Left kidney (tissue), 2 donors: ENCODE results near the gene PC. TPM values are rescaled to one million over a fixed set of nuclear protein-coding genes. Genes with fewer than 3 reads are reported as not detected.
"Not testable (repeated sequence)": the region's sequence is repeated elsewhere in the genome, so short reads cannot be mapped to it uniquely, and the experiment has no call there.

Experiments used
- DNase-seq: peaks from one replicate; pipeline ENCODE4 v3.0.0-alpha.2; 2013
- polyA plus RNA-seq: library from polyadenylated mRNA; unstranded; fragments of 120-200 nt; gene quantifications from one replicate; pipeline ENCODE4 v1.2.1, GENCODE V29; 2013; ENCODE audit not compliant: insufficient read length

Gene PC
- polyA plus RNA-seq, 1 donor, result 39.9 TPM

DNA sequence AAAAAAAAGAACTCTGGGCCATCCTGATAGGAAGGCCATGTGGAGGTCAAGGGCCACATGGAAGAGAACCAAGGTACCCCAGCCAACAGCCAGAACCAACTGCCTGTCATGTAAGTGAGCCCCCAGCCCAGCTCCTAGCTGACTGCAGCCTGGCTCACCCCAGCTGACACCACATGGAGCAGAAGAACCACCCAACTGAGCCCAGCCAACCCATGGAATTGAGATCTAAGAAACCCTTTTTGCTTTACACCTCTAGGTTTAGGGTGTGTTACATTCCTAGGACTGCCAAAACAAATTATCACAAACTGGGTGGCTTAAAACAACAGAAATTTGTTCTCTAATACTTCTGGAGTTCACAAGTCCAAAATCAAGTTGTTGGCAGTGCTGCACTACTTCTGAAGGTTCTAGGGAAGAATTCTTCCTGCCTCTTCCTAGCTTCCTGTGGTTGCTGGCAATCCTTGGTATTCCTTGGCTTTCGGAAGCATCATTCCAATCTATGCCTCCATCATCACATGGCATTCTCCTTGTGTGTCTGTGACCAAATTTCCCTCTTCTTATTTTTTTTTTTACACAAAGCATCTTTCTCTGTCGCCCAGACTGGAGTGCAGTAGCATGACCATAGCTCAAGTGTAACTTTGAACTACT is 21.3 kb upstream of the PC start:
- DNase-seq, result no peak

DNA sequence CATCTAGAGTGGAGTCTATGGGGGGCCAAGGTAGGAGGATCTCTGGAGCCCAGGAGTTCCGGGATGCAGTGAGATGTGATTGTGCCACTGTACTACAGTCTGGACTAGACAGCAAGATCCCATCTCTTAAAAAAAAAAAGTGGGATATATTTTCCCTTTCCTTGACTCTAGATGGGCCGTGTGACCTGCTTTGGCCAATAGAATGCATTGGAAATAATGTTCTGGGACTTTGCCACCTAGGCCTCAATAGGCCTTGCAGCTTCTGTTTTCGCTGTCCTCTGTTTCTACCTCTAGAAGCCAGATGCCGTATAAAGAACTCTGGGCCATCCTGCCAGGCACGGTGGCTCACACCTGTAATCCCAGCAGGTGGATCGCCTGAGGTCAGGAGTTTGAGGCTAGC is 20.5 kb upstream of the PC start:
- no peak for DNase-seq

DNA sequence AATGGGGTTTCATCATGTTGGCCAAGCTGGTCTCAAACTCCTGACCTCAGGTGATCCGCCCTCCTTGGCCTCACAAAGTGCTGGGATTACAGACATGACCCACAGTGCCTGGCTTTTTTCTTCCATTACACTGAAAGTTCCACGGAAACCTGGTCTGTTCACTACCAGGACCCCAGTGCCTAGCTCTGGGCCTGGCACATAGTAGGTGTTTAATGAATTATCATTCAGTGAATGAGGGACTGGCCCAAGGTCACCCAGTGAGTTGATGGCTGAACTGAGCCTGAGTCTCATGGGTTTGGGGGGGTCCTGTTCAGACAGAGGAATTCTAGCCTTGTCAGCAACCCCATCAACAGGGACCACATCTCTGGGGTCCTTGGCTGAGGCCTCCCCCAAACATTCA is 20.0 kb upstream of the PC start:
- no peak for DNase-seq

DNA sequence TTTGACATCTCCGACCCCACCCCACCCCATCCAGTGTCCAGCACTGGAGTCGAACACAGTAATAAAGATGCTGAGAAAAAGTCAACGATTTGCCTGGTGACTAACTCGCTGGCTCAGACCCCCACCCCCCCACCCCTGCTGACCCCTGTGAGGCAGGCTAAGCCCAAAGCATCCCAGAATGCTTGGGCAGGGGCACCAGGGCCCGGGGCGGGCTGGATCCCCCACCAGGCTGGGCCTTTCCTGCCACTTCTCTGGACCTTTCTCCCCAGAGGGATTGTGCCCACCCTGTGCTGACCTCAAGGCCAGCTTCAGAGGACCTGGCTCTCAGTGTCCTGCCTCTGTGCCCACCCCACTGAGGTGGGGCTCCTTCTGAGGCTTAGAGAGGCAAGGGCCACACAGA is 18.7 kb upstream of the PC start:
- DNase-seq, result no peak

DNA sequence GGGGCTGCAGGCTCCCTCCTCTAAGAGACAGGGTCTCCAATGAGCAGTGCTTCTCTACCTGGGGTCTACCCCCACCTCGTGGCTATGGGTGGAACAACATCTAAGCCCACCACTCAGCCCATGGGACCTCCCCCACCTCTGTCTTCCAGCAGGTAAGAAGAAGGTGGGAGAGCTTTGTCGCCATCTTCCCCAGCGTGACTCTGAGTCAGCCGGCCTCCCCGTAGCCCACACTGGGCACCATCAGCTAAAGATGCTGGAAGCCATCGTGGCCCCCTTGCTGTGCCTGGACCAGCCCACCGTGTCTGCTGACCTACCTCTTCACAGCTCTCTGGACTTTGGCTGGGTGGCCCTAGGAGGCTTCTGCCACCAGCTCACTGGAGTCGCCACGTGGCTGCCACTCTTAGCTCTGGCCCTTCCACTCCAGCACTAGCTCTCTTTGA is 17.9 kb upstream of the PC start:
- DNase-seq, result peak; percentile 39

DNA sequence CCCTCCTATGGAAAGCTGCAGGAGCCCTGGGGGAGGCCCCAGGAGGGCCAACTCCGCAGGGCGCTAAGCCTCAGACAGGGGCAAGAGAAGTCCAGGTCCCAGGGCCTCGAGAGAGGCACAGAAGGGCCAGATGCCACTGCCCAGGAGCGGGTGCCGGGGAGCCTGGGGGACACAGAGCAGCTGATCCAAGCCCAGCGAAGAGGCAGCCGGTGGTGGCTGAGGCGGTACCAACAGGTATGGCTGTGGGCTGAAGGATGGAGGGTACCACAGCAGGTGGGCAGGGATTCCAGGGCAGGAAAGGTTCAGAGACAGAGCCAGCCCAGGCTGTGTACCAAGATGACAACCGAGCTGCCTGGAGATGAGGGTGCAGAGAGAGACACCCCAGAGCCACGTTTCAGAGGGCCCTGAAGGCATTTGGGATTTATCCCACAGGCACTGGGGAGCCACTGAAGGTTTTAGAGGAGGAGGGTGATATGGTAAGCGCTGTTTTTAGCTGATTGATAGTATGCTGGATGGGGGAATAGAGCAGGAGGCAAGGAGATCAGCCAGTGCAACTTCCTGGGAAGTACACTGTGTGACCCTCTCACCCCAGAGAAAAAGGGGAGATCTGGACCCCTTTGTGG is 17.3 kb upstream of the PC start:
- DNase-seq, result no peak

DNA sequence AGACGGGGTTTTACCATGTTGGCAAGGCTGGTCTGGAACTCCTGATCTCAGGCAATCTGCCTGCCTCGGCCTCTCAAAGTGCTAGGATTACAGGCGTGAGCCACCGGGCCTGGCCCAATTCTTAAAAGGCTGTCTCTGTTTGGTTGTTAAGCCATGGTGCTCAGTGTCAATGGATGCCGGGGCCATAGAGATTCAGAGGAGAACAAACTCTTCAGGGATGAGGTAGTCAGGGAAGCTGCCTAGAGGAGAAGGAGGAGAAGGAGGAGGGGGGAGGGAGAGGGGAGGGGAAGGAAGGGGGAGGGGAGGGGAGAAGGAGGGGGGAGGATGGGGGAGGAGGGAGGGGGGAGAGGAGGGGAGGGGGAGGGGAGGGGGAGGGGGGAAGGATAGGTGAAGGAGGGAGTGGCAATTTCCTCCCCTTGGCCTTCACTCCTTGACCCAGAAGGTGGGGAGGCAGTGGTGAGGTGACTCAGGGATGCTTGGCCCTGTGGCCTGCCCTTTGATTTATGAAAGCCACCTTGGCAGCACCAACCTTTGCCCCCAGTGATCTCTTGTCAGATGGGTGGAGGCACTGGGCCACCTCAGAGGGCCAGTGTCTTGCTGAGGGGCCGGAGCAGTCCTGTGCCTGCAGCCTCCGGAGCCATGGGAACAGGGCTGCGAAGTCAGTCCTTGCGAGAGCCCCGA is 16.7 kb upstream of the PC start, which contains the start of gene C11orf86:
C11orf86 (plus strand) TSS at position 581 of the 681 bp plus-strand sequence; CDS start at position 640, 59 bp downstream.
- no peak for DNase-seq

DNA sequence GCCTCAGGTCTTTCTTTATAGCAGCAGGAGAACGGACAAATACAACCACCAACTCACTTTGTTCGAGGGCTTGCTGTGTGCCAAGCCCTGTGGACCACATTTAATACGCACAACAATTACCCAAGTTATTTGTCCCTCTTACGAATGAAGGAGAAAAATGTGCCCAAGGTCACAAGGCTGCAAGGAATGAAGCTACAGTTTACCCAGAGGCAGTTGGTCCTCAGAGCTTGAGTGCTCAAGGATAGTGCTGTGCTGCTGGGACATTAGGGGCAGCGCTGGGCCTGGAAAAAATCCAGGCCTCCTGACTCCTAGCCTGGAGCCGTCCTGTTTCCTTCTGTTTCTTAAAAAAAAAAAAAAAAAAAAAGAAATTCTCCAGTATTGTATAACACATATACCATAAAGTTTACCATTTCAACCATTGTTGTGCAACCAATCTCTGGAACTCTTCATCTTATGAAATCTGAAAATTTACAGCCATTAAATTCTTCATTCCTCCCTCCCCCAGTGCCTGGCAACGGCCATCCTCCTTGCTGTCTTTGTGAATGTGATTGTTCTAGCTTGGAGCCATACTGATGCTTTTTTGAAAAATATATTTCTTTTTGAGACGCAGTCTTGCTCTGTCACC is 15.9 kb upstream of the PC start:
- no peak for DNase-seq

DNA sequence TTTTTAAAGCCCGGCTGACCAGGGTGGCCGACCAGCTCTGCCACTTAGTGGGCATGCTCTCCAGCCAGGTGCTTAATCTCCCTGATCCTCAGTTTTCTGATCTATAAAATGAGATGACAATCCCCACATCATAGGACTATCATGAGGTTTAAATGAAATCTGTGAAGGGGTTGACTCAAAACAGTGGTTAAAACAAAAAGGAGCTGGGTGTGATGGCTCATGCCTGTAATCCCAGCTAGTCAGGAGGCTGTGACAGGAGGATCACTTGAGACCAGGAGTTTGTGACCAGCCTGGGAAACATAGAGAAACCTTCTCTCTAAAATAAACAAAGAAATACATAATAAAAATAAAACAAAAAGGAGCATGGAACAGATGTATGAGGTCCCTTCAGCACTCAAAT is 13.3 kb upstream of the PC start:
- no peak for DNase-seq

DNA sequence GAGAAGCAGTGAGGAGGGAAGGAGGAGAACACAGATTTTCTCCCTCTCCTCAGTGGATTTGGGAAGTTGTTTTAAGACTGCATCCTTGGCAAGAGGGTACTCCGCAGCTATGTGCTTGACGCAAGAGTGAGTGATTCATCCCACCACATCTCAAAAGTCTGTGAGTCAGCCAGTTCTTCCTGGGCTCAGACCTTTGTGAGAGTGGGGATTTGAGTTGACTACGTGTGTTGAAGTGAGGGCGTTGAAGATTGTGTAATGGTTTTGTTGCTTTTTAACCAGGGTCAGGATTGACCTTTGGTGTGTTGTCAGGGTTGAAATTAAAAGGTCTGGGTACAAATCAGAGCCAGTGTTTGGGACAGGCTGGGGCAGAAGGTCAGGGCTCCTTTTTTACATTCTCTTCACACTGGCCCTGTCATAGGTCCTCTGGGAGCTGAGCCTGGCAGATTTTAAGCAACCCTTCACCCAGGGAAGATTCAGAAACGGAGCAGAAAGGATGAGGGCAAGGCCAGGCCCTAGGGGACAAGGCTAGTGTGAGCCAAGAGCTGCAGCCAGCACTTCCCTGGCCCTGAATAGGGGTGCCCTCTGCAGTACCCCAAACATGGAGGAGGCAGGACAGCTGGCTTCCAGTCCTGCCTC is 12.7 kb upstream of the PC start:
- DNase-seq, result no peak

DNA sequence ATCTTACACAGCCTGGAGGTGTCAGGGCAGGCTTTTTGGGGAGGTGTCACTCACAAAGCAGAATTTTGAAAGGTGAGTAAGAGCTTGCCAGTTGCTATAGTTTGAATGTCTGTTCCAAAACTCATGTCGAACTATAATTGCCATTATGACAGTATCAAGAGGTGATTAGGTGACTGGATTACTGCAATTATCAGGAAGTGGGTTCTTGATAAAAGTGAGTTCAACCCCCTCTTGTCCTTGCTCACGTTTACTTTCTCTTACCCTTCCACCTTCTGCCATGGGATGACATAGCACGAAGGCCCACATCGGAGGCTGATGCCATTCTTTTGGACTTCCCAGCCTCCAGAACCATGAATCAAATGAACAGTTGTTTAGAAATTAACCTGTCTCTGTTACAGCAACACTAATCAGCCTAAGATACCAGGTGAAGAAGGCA is 12.2 kb upstream of the PC start:
- DNase-seq, result no peak

DNA sequence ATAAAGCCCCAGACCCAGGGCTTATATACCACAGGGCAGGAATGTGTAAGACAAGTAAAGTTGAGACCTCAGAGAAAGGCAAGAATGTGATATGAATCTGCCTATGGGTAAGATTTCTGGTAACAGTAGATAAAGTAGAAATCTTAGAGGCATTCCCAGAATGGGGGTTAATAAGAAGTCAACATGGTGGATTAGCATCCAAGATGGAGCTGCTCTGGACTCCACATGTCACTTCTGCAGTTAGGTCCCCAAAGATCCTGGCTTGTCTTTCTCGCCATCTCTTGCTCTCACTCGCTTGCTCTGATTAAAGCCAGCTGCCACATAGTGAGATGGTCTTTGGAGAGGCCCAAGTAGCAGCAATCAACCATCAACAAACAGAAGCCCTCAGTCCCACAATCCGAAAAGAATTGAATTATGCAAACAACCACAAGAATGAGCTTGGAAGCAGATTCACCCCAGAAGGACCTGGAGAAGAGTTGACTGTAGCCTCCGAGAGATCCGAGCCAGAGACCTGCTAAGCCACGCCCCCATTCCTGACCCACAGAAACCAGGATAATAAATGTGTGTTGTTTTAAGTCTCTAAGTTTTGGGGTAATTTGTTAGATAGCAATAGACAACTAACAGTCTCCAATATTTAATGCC is 11.5 kb upstream of the PC start:
- DNase-seq, result no peak

DNA sequence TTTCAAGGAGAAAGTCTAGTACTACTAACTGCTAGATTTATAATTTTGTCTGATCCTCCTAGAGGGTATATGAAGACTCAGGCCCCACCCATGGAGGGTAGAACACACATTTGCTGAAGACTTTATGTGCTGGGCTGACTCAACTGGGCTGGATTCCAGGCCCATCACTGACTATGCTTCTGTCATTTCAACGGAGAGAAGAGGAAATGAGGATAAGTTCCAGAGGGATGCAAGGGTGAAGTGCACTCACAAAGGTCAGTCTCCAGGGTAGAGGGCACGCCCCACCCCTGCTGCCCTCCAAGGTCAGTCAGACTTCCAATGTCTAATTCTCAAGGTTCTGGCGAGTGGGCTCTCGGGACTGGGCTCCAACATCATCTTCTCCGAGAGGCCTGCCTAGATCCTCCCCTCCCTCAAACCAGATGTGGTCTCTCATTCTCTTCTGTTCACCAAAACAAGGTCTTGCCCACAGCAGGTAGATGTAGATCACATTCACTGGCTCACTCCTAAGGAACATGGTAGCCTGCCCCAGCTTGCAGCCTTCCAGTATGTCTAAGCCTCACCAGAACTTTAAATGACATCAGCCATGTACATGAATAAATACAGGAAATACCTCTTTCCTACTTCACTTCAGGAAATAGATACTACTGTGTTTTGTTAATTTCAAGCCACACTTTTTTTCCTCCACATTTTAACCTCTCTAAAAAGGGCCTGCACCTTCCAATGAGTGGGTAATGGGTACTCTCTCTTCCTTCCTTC is 9.7 kb upstream of the PC start:
- DNase-seq, result no peak

DNA sequence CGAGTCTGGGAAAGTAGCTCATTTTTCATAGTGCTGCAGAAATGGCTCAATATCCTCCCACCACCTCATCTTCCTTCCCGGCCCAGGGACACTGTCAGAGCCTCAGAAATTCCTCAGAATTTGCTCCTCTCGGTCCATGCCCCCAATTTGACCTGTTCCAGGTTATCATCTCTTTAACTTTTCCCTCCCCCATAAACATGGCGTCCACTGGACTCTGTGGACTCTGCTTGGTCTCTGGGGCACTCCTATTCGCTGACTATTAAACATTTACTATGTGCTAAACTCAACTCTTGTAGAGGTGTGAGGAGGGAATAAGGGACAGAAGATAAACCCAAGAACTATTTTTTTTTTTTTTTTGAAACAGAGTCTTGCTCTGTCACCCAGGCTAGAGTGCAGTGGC is 8.2 kb upstream of the PC start:
- no peak for DNase-seq

DNA sequence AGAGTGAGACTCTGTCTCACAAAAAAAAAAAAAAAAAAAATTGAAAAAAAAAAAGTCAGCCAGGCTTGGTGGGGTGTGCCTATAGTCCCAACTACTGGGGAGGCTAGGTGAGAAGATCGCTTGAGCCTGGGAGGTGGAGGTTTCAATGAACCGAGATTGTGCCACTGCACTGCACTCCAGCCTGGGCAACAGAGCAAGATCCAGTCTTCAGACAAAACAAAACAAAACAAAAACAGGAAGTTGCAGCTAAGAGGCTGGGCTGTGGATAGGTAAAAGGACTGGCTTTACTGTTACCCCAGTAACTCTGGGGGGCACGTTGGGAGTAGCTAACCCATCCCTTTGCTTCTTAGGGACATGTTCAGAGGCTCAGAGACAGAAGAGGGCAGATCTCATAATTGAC is 6.3 kb upstream of the PC start:
- no peak for DNase-seq

DNA sequence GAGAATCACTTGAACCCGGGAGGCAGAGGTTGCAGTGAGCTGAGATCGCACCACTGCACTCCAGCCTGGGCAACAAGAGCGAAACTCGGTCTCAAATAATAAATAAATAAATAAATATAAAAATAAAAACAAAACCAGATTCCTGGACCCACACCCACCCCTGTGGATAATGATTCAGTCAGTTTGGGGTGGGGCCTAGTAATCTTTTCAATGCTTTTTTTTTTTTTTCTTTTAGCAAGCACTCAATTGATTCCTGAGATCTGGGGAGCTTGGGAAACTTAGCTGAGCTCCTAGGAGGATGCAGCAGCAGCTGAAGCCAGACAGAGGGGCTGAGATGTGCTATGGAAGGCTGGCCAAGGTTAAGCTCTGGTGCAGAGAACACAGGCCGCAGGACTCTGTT is 4.6 kb upstream of the PC start:
- no peak for DNase-seq

DNA sequence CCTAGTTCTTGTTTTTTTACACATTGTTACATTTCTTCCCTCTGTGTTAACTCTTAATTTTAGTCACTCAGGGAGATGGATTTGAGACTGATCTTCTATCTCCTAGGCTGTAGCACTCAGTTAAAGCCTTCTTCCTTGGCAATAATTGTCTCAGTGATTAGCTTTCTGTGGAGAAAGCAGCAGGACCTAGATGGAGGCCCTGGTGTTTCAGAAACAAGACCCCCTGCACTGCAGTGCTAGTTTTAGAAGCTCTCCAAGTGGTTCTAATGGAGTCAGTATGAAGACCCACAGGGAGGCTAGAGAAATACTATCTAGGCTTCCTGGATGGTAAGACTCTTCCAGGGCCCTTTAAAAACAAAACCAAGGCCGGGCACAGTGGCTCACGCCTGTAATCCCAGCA is 4.1 kb upstream of the PC start:
- no peak for DNase-seq

DNA sequence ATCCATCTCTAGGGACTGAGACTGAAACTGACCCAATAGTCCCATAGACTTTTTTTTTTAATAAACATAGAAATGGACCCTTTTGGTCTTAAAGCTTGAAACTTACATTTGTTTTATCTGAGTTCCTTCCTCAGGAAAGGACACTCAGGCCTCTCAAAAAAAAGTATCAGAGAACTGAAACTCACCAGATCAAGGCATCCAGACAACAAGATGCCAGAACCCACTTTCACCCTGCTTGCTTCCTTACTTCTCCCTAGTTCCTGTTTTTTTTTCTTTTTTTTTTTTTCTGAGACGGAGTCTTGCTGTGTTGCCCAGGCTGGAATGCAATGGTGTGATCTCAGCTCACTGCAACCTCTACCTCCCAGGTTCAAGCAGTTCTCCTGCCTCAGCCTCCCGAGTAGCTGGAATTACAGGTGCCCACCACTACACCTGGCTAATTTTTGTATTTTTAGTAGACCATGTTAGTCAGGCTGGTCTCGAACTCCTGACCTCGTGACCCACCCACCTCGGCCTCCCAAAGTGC is 3.6 kb upstream of the PC start:
- not testable (repeated sequence) for DNase-seq

DNA sequence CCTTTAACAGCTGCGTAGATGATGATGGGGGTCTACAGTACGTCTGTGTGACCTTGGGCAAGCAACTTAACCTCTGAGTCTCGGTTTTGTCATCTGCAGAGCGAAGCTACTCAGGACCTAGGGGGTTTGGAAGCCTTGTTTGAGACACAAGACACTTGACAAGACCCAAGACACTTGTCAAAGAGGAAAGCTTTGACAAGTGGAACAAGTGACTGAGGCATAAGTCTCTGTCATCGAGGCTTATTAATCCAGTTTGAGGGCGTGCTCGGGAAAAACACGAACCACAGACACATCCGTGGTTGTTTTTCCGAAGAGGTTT is 732 bp upstream of the PC start:
- no peak for DNase-seq

DNA sequence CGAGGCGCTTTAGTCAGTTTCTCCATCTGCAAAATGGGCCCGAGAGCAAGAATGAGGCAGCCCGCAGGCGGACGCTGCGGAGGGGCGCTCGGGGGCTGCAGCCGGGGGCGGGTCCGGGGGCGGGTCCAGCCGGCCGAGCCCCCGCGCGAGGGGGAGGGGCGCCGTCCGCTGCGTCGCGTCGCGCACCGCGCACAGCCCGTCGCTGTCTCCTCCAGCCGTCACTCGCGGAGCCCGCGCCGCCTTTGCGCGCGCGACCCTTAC is 282 bp downstream of the PC start:
- no peak for DNase-seq

DNA sequence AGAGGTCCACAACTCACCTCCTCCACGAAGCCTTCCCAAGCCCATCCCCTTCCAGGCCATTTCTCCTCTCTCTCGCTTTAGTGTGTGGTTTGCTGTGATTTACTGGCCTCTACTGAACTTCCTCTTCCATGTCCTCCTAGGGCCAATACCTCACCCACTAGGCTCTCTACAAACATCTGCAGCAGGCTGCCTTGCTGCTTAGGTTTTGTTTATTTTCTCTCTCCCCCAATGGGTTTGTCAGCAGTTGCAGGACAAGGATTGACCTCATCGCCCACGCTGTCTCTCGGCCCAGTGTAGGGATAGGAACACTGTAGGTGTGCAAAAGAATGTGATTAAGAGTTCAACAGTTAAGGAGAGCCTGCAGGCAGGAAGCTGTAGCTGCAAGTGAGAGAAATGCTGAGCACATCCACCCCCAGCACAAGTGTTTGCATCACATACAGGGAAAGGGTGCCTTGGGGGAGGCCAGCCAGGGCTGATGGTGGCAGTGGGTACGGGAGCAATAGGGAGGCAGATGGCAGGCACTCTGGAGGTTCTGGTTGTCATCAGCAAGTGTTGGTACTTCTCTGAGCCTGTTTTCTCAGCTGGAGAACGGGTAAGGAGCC is 1.4 kb downstream of the PC start:
- no peak for DNase-seq
